HCT116 (cell line): Measurements from ENCODE around the gene GYPC.
"Not testable (repeated sequence)": the region's sequence is repeated elsewhere in the genome, so short reads cannot be mapped to it uniquely, and the experiment has no call there.

Experiments
- CBX3 ChIP-seq: IDR thresholded peaks from 2 replicates; pipeline ENCODE4 v1.6.1; 2012; ENCODE audit warnings: low read depth
- CEBPB ChIP-seq: IDR thresholded peaks from 2 replicates; pipeline ENCODE4 v1.6.1; 2012; ENCODE audit warnings: low read depth
- EGR1 ChIP-seq: IDR thresholded peaks from 2 replicates; pipeline ENCODE4 v1.6.1; 2012; ENCODE audit warnings: low read depth
- EZH2phosphoT487 ChIP-seq: fragments of 200-600 bp; IDR thresholded peaks from 2 replicates; pipeline ENCODE4 v1.6.1; 2018; ENCODE audit warnings: antibody characterized with exemption, borderline replicate concordance
- JUND ChIP-seq: IDR thresholded peaks from 2 replicates; pipeline ENCODE4 v1.6.1; 2012
- POLR2AphosphoS5 ChIP-seq: IDR thresholded peaks from 2 replicates; pipeline ENCODE4 v1.6.1; 2011; ENCODE audit warnings: mild to moderate bottlenecking, low read depth, low read length, moderate library complexity
- ZFX ChIP-seq: fragments of 450-650 bp; IDR thresholded peaks from 2 replicates; pipeline ENCODE4 v1.6.1; 2017
- TF ChIP-seq, protein P1 (sequence below), 3 experiments: fragments of 200-600 bp in 1 of 3; sonication (generic) in 1 of 3; IDR thresholded peaks in 2 of 3; conservative IDR thresholded peaks in 1 of 3; 2 replicates each; pipeline ENCODE4 v1.5.1; 2012 to 2017; ENCODE audit warnings: low read depth in 2 of 3, low read length in 2 of 3, antibody characterized with exemption in 1 of 3, borderline replicate concordance in 1 of 3, control low read depth in 1 of 3, mild to moderate bottlenecking in 1 of 3, mixed read lengths in 1 of 3, mixed run types in 1 of 3, moderate library complexity in 1 of 3; ENCODE audit not compliant: insufficient read depth in 1 of 3
- TF ChIP-seq, protein P2 (sequence below): IDR thresholded peaks from 2 replicates; pipeline ENCODE4 v1.6.1; 2012

DNA sequence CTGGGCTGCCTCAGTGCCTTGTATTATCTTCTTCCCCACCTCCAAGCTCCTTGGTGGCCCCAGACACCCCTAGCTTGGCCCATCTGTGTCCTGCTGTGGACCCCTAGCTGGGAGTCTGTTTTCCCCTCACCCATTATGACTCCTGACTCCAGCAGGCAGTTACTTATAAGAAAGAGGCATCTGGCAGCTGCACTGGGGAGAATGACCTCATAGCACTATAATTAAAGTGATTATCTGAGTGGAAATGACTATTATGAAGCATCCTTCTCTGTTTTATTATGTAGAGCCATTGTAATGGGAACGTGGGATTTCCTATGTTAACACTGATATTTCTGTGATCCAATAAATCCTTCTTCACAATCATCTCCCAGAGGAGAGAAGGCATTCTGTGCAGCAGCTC, 36.3 kb downstream of the GYPC start:
- TF ChIP-seq CBX3, CEBPB, EGR1, ZFX, JUND, POLR2AphosphoS5, EZH2phosphoT487: not testable (repeated sequence)
- TF ChIP-seq, protein P1, sequence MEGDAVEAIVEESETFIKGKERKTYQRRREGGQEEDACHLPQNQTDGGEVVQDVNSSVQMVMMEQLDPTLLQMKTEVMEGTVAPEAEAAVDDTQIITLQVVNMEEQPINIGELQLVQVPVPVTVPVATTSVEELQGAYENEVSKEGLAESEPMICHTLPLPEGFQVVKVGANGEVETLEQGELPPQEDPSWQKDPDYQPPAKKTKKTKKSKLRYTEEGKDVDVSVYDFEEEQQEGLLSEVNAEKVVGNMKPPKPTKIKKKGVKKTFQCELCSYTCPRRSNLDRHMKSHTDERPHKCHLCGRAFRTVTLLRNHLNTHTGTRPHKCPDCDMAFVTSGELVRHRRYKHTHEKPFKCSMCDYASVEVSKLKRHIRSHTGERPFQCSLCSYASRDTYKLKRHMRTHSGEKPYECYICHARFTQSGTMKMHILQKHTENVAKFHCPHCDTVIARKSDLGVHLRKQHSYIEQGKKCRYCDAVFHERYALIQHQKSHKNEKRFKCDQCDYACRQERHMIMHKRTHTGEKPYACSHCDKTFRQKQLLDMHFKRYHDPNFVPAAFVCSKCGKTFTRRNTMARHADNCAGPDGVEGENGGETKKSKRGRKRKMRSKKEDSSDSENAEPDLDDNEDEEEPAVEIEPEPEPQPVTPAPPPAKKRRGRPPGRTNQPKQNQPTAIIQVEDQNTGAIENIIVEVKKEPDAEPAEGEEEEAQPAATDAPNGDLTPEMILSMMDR (IDR thresholded peaks at IDR 0.05 in 2 of 3, conservative IDR thresholded peaks at IDR 0.05 in 1 of 3; ENCODE audit: borderline replicate concordance in 1 of 3, insufficient read depth in 1 of 3, low read depth in 2 of 3, low read length in 2 of 3) = not testable (repeated sequence)
- TF ChIP-seq, protein P2, sequence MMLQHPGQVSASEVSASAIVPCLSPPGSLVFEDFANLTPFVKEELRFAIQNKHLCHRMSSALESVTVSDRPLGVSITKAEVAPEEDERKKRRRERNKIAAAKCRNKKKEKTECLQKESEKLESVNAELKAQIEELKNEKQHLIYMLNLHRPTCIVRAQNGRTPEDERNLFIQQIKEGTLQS = not testable (repeated sequence)
